ENCODE data around the gene MTF2.

Gene MTF2

DNA sequence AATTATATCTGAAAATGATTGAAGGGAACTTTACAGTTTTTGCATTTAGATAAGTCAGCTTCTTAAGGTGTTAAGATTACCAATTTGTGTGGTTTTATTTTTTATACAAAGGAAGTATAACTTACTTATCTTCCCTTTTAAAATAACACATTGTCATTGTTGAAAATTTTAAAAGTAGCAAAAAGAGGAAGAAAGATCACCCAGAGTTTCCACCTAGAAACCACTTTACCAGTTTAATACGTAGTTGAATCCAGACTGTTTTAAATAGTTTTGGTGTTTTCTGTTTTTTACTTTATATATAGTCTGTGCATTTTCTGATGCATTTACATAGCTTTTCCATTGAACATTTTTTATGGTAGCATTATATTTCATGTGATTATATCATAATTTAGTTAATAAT, 107.6 kb downstream of the MTF2 start:
- H3K4me1 ChIP-seq (ENCODE audit: low read length), result no peaks in the 10 kb centered on the region
- no peaks in the 10 kb centered on the region for H3K9me3 ChIP-seq (replicated peaks; ENCODE audit: insufficient read depth, low read length)
- H3K27ac ChIP-seq (ENCODE audit: low read length), result no peak overlapping the region
- H3K4me3 ChIP-seq (ENCODE audit: low read length), result no peak overlapping the region
- H3K4me2 ChIP-seq (ENCODE audit: low read depth, low read length), result no peak overlapping the region
- H4K20me1 ChIP-seq (ENCODE audit: insufficient read depth, low read length), result no peaks in the 10 kb centered on the region
- no peak for DNase-seq
- no peaks in the 10 kb centered on the region for H3K36me3 ChIP-seq (replicated peaks; ENCODE audit: insufficient read depth, low read length)
- H3K79me2 ChIP-seq (ENCODE audit: low read length), result peaks cover 9% of the 10 kb centered on the region
- no peaks in the 10 kb centered on the region for H3K9me2 ChIP-seq (replicated peaks; ENCODE audit: insufficient read depth, low read length)
- no peaks in the 10 kb centered on the region for H3F3A ChIP-seq (ENCODE audit: insufficient read depth, low read length)
- TF ChIP-seq EZH2phosphoT487 (IDR thresholded peaks at IDR 0.05; ENCODE audit: low read length), result no peak
- TF ChIP-seq EZH2 (optimal IDR thresholded peaks at IDR 0.05; ENCODE audit: low read depth, low read length), result no peak
- TF ChIP-seq, protein P1, sequence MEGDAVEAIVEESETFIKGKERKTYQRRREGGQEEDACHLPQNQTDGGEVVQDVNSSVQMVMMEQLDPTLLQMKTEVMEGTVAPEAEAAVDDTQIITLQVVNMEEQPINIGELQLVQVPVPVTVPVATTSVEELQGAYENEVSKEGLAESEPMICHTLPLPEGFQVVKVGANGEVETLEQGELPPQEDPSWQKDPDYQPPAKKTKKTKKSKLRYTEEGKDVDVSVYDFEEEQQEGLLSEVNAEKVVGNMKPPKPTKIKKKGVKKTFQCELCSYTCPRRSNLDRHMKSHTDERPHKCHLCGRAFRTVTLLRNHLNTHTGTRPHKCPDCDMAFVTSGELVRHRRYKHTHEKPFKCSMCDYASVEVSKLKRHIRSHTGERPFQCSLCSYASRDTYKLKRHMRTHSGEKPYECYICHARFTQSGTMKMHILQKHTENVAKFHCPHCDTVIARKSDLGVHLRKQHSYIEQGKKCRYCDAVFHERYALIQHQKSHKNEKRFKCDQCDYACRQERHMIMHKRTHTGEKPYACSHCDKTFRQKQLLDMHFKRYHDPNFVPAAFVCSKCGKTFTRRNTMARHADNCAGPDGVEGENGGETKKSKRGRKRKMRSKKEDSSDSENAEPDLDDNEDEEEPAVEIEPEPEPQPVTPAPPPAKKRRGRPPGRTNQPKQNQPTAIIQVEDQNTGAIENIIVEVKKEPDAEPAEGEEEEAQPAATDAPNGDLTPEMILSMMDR (IDR thresholded peaks at IDR 0.05; ENCODE audit: low read length), result no peak
- H3K27me3 ChIP-seq (replicated peaks; ENCODE audit: insufficient read depth, low read length), result no peaks in the 10 kb centered on the region
- no peak overlapping the region for H3K9ac ChIP-seq (ENCODE audit: low read length)
- H2AFZ ChIP-seq (ENCODE audit: low read length), result no peak overlapping the region

Data from MM.1S (cell line).